ENCODE data around the gene DNM3. TPM values are rescaled to one million over a fixed set of nuclear protein-coding genes. Genes with fewer than 3 reads are reported as not detected.

Gene DNM3
- 0.46 and 0.71 TPM in 2 replicates for total RNA-seq

DNA sequence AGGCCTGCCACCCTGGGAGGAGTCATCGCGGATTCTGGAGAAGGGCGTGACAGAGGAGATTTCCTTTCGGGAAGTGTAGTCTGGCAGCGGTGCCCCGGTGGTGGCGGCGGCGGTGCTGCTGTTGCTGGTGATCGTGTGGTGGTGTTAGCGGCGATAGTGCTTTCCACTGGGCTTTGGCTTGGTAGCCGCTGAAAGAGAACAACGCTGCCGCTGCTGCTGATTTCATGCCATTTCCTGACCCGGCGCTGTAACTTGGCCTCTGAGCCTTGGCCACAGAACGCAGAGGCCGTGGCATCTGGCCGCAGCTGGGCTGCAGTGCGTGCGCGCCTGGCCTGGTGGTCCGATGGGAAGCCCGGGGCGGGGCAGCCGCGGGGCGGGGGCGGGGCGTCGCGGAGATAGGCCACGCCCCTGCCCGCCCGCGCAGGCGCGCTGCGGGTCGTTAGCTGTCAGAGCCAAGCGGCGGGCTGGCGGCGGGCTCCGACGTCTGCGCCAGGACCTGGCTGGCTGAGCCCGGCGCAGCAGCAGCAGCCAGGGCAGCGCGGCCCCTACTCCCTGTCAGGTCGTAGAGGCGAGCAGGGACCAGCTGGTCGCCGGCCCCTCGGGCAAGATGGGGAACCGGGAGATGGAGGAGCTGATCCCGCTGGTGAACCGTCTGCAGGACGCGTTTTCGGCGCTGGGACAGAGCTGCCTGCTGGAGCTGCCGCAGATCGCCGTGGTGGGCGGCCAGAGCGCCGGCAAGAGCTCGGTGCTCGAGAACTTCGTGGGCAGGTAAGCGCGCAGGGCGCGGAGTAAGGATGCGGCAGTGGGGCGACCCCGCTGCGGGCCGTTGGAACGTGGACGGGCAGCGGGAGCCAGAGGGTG is at the start of gene DNM3:
Gene DNM3, plus strand, starts transcription at position 449 of the 861 bp plus-strand sequence. Its CDS starts 159 bp downstream, at position 608.

DNA sequence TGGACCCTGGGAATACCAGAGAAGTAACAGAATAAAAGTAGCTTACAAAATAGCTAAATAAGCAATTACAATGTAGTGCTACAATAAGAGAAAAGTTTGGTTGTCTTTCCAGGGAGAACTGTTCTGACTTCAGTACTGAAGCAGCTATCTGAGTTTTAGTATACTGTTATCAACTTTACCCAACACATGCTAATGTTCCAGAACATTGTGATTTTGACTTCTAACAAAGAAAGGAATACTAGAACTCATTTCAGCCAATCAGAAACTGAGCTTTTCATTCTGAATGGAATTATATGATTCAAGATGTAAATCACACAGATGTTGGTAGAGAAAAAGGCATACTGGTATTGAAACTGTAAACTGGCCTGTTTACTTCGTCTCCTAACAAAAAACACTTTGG is 579.1 kb downstream of the DNM3 start, which contains the start of gene C1orf105:
Gene C1orf105, plus strand, starts transcription at position 301 of the 400 bp plus-strand sequence. CDS start 201 bp downstream, outside the sequence.

DNA sequence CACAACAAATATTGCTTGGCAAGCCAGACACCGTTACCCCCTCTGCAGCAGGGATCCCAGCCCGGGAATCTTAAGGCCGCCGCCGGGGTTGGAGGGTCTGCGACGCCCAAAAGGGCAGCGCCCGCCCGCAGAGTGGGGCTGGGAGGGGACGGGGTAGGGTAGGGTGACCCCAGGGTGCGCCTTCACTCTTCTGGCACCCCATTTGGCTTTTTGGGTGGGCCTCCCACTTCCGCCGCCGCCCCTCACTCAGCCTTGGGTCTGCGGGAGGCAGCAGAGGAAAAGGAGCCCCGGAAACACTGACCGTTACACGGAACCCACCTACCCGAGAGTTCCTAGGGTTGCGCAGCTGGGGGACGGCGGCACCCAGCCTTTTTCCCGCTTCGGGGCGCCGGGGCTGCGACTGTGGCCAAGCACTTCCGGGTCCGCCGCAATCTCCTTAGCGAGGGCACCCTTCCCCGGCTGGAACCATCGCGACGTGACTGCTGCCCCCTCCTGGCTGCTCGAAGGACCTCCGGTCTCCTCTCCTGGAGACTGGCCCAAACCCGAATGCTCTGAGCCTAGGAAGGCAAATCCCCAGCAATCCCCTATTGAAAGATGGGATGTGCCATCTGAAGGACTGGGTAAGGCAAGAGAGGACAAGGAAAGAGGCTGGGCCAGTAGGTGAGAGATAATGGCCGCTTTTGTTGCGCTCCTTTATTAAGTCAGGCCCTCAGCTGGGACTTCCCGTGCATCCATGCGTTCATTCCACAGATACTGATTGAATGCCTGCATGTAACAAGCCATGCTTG is 602.6 kb downstream of the DNM3 start, which contains the start of gene PIGC:
Gene PIGC, minus strand, starts transcription at position 404 of the 788 bp plus-strand sequence. CDS start 1,447 bp downstream, outside the sequence.

Other genes starting within 250 kb of the DNM3 start
- gene MYOCOS, start 219.3 kb upstream of the DNM3 start, total RNA-seq, result not detected in 2 replicates
- 0.14 and 0.74 TPM in 2 replicates for gene MYOC, start 188.8 kb upstream of the DNM3 start, total RNA-seq
- 5.7 and 5.8 TPM in 2 replicates for gene VAMP4, start 99.4 kb upstream of the DNM3 start, total RNA-seq
- gene METTL13, start 59.8 kb upstream of the DNM3 start, total RNA-seq, result 21.0 and 26.3 TPM in 2 replicates